HCT116 (cell line): ENCODE results near the gene AXDND1. TPM values are rescaled to one million over a fixed set of nuclear protein-coding genes. Genes with fewer than 3 reads are reported as not detected.

Source experiments
- ATAC-seq: fragments of 200-7000 bp; cut with Tn5 transposase; 2 replicates; pipeline ENCODE4 v1.9.1; 2020; ENCODE audit warnings: mild to moderate bottlenecking, moderate library complexity
- BruUV-seq: library from RNA; stranded (reverse); fragments of 400-500 nt; replicated peaks from 2 replicates; lab custom pipeline; 2021; lab: Mats Ljungman, UMichigan
- CTCF ChIA-PET: fragments of 300-600 bp; sonication (Branson Sonifier 250); formaldehyde crosslinking; loops from one replicate; lab custom pipeline; 2021; ENCODE audit warnings: antibody characterized with exemption; lab: Charles Lee
- POLR2A ChIA-PET: fragments of 300-600, 350-600 bp; sonication (Branson Sonifier 250); formaldehyde crosslinking; loops from one replicate; lab custom pipeline; 2021; ENCODE audit warnings: antibody characterized with exemption; lab: Charles Lee
- RAD21 ChIA-PET, 2 experiments: fragments of 300-600 bp; sonication (Branson Sonifier 250); formaldehyde crosslinking; loops; one replicate each; lab custom pipeline; 2023; ENCODE audit warnings: low total read pairs in 2 of 2; ENCODE audit not compliant: uncharacterized antibody in 2 of 2, unreplicated experiment in 2 of 2, low non-redundant PET in 1 of 2; lab: Charles Lee
- DNase-seq: peaks from one replicate; pipeline ENCODE4 v3.0.0-alpha.2; 2010; ENCODE audit warnings: low read depth, low spot score
- H2AFZ ChIP-seq: fragments of 200-600 bp; shearing (Covaris generic), sonication (generic); 2 replicates; pipeline ENCODE4 v1.6.1; 2017; ENCODE audit warnings: low read depth, mixed run types, mixed read lengths, antibody characterized with exemption, low read length; ENCODE audit not compliant: poor library complexity, severe bottlenecking
- H3K27ac ChIP-seq: 2 replicates; pipeline ENCODE4 v1.5.1; 2012; ENCODE audit warnings: low read depth, low read length
- H3K27me3 ChIP-seq: fragments of 200-600 bp; sonication (generic); 2 replicates; pipeline ENCODE4 v1.6.1; 2016; ENCODE audit warnings: mixed run types, low read length, mixed read lengths; ENCODE audit not compliant: insufficient read depth
- H3K36me3 ChIP-seq, 2 experiments: fragments of 200-500 bp in 1 of 2; fragments of 200-600 bp in 1 of 2; sonication (Bioruptor generic) in 1 of 2; sonication (generic) in 1 of 2; 2 replicates each; pipeline versions ENCODE4 v1.5.1 to v1.6.1; 2014 to 2016; ENCODE audit warnings: low read length in 2 of 2, inconsistent platforms in 1 of 2, mixed read lengths in 1 of 2, mixed run types in 1 of 2; ENCODE audit not compliant: insufficient read depth in 2 of 2, control insufficient read depth in 1 of 2
- H3K4me1 ChIP-seq, 2 experiments: fragments of 200-600 bp in 1 of 2; sonication (generic) in 1 of 2; 2 replicates each; pipeline versions ENCODE4 v1.5.1 to v1.6.1; 2012 to 2017; ENCODE audit warnings: low read length in 2 of 2, inconsistent platforms in 1 of 2, mild to moderate bottlenecking in 1 of 2, mixed read lengths in 1 of 2, mixed run types in 1 of 2, moderate library complexity in 1 of 2; ENCODE audit not compliant: insufficient read depth in 2 of 2, control insufficient read depth in 1 of 2
- H3K4me2 ChIP-seq: fragments of 200-600 bp; sonication (generic); 2 replicates; pipeline ENCODE4 v1.6.1; 2017; ENCODE audit warnings: mixed run types, low read length, mixed read lengths
- H3K4me3 ChIP-seq, 2 experiments: fragments of 200-600 bp in 1 of 2; sonication (generic) in 1 of 2; replicated peaks in 1 of 2; 2 replicates each; pipeline ENCODE4 v1.5.1; 2011 to 2016; ENCODE audit warnings: low read length in 2 of 2, control low read depth in 1 of 2, low read depth in 1 of 2, mild to moderate bottlenecking in 1 of 2, mixed read lengths in 1 of 2, mixed run types in 1 of 2
- H3K79me2 ChIP-seq: fragments of 200-600 bp; sonication (generic); 2 replicates; pipeline ENCODE4 v1.6.1; 2017; ENCODE audit warnings: mild to moderate bottlenecking, mixed run types, low read length, moderate library complexity, mixed read lengths; ENCODE audit not compliant: insufficient read depth
- H3K9ac ChIP-seq: fragments of 200-600 bp; sonication (generic); 2 replicates; pipeline ENCODE4 v1.6.1; 2016; ENCODE audit warnings: low read length, mixed read lengths
- H3K9me2 ChIP-seq: fragments of 200-600 bp; sonication (generic), shearing (Covaris generic); 2 replicates; pipeline ENCODE4 v1.6.1; 2017; ENCODE audit warnings: mixed run types, mild to moderate bottlenecking, moderate library complexity; ENCODE audit not compliant: insufficient read depth
- H3K9me3 ChIP-seq, 2 experiments: fragments of 200-500 bp in 1 of 2; fragments of 200-600 bp in 1 of 2; sonication (Bioruptor generic) in 1 of 2; sonication (generic) in 1 of 2; 2 replicates each; pipeline ENCODE4 v1.6.1; 2014 to 2017; ENCODE audit warnings: low read length in 2 of 2, mixed read lengths in 2 of 2, inconsistent platforms in 1 of 2, low read depth in 1 of 2, mild to moderate bottlenecking in 1 of 2, mixed run types in 1 of 2, moderate library complexity in 1 of 2; ENCODE audit not compliant: control insufficient read depth in 1 of 2, insufficient read depth in 1 of 2
- H4K20me1 ChIP-seq: fragments of 200-600 bp; sonication (generic), shearing (Covaris generic); 2 replicates; pipeline ENCODE4 v1.6.1; 2017; ENCODE audit warnings: mixed run types, mild to moderate bottlenecking, moderate library complexity; ENCODE audit not compliant: insufficient read depth
- CBX3 ChIP-seq: IDR thresholded peaks from 2 replicates; pipeline ENCODE4 v1.6.1; 2012; ENCODE audit warnings: low read depth
- EGR1 ChIP-seq: IDR thresholded peaks from 2 replicates; pipeline ENCODE4 v1.6.1; 2012; ENCODE audit warnings: low read depth
- ELF1 ChIP-seq: IDR thresholded peaks from 2 replicates; pipeline ENCODE4 v1.6.1; 2012; ENCODE audit warnings: low read depth, borderline replicate concordance
- EZH2 ChIP-seq: fragments of 200-600 bp; sonication (generic); IDR thresholded peaks from 2 replicates; pipeline ENCODE4 v1.6.1; 2017; ENCODE audit warnings: antibody characterized with exemption, mixed run types
- EZH2phosphoT487 ChIP-seq: fragments of 200-600 bp; IDR thresholded peaks from 2 replicates; pipeline ENCODE4 v1.6.1; 2018; ENCODE audit warnings: antibody characterized with exemption, borderline replicate concordance
- JUND ChIP-seq: IDR thresholded peaks from 2 replicates; pipeline ENCODE4 v1.6.1; 2012
- POLR2A ChIP-seq: IDR thresholded peaks from 2 replicates; pipeline ENCODE4 v1.7.0; 2011; ENCODE audit warnings: borderline replicate concordance; ENCODE audit not compliant: insufficient read depth, insufficient read length; ENCODE audit errors: extremely low read depth
- POLR2AphosphoS5 ChIP-seq: IDR thresholded peaks from 2 replicates; pipeline ENCODE4 v1.6.1; 2011; ENCODE audit warnings: mild to moderate bottlenecking, low read depth, low read length, moderate library complexity
- RAD21 ChIP-seq: IDR thresholded peaks from 2 replicates; pipeline ENCODE4 v1.6.1; 2012; ENCODE audit warnings: low read depth, mild to moderate bottlenecking
- SIN3A ChIP-seq: IDR thresholded peaks from 2 replicates; pipeline ENCODE4 v1.6.1; 2012; ENCODE audit warnings: low read depth
- SP1 ChIP-seq: IDR thresholded peaks from 2 replicates; pipeline ENCODE4 v1.6.1; 2012; ENCODE audit warnings: low read depth
- SRF ChIP-seq: IDR thresholded peaks from 2 replicates; pipeline ENCODE4 v1.6.1; 2012; ENCODE audit warnings: low read depth
- TCF7L2 ChIP-seq: IDR thresholded peaks from 2 replicates; pipeline ENCODE4 v1.7.0; 2011; ENCODE audit warnings: borderline replicate concordance, inconsistent platforms; ENCODE audit not compliant: insufficient read depth, insufficient read length; ENCODE audit errors: extremely low read depth
- YY1 ChIP-seq: IDR thresholded peaks from 2 replicates; pipeline ENCODE4 v1.6.1; 2011; ENCODE audit warnings: low read length, low read depth, moderate library complexity, mild to moderate bottlenecking; ENCODE audit not compliant: insufficient replicate concordance; ENCODE audit errors: extremely low read depth
- ZNF274 ChIP-seq: fragments of 200-500 bp; sonication (Bioruptor generic); IDR thresholded peaks from 2 replicates; pipeline ENCODE4 v1.6.1; 2014; ENCODE audit warnings: mild to moderate bottlenecking, low read depth, low read length, inconsistent platforms
- intact Hi-C: fragments of 100-400 bp; cut with micrococcal nuclease; formaldehyde crosslinking; loops from 2 replicates; pipeline ENCODE4 v1.10.0; 2022
- total RNA-seq: library from RNA; stranded (reverse); gene quantifications from one replicate; pipeline ENCODE4 v1.2.1, GENCODE V29; 2021; ENCODE audit not compliant: unreplicated experiment
- TF ChIP-seq, protein P1 (sequence below): IDR thresholded peaks from 2 replicates; pipeline ENCODE4 v1.6.1; 2012; ENCODE audit warnings: low read depth
- TF ChIP-seq, protein P2 (sequence below), 3 experiments: fragments of 200-600 bp in 1 of 3; sonication (generic) in 1 of 3; IDR thresholded peaks in 2 of 3; conservative IDR thresholded peaks in 1 of 3; 2 replicates each; pipeline ENCODE4 v1.5.1; 2012 to 2017; ENCODE audit warnings: low read depth in 2 of 3, low read length in 2 of 3, antibody characterized with exemption in 1 of 3, borderline replicate concordance in 1 of 3, control low read depth in 1 of 3, mild to moderate bottlenecking in 1 of 3, mixed read lengths in 1 of 3, mixed run types in 1 of 3, moderate library complexity in 1 of 3; ENCODE audit not compliant: insufficient read depth in 1 of 3

Gene AXDND1
- total RNA-seq, 1 experiment from 2014 or later, result 2.3 TPM

DNA sequence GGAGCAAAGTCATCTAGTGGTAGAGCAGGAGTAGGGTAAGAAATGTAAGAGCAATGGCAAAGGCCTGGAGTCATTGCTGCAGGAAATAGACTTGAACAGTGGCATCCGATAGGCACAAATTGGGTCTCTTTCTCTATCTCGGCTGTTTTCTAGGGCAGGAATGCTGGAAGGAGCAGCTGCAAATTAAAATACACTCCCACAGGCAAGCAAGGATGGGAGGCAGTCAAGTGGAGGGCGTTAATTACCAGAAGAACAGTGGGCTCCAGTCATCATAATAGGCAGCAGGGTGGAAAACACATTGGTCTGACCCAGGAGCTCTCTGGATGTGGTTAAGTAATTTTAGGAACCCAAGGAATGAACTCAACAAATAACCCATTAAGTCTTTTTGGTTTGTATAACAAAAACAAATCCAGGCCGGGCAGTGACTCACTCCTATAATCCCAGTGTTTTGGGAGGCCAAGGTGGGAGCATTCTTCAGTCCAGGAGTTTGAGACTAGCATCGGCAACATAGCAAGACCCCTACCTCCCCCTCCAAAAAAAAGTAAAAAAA lies 218.1 kb downstream of the AXDND1 start:
- no peak overlapping the region for H3K4me2 ChIP-seq
- no peaks in the 10 kb centered on the region for H3K9me3 ChIP-seq
- DNase-seq, result no peak
- RAD21 ChIA-PET, result no interaction called here
- H3K27ac ChIP-seq, result no peak overlapping the region
- no peak overlapping the region for H3K9ac ChIP-seq
- no peaks in the 10 kb centered on the region for H3K27me3 ChIP-seq
- H3K9me2 ChIP-seq, result no peaks in the 10 kb centered on the region
- no peak overlapping the region for H3K4me3 ChIP-seq
- no peaks in the 10 kb centered on the region for H3K79me2 ChIP-seq
- no peaks in the 10 kb centered on the region for H3K4me1 ChIP-seq
- no peak overlapping the region for H2AFZ ChIP-seq
- BruUV-seq, result no TSS peak
- no peak for TF ChIP-seq ZNF274
- no peak for TF ChIP-seq POLR2A
- TF ChIP-seq SP1, result no peak
- TF ChIP-seq, protein P1, sequence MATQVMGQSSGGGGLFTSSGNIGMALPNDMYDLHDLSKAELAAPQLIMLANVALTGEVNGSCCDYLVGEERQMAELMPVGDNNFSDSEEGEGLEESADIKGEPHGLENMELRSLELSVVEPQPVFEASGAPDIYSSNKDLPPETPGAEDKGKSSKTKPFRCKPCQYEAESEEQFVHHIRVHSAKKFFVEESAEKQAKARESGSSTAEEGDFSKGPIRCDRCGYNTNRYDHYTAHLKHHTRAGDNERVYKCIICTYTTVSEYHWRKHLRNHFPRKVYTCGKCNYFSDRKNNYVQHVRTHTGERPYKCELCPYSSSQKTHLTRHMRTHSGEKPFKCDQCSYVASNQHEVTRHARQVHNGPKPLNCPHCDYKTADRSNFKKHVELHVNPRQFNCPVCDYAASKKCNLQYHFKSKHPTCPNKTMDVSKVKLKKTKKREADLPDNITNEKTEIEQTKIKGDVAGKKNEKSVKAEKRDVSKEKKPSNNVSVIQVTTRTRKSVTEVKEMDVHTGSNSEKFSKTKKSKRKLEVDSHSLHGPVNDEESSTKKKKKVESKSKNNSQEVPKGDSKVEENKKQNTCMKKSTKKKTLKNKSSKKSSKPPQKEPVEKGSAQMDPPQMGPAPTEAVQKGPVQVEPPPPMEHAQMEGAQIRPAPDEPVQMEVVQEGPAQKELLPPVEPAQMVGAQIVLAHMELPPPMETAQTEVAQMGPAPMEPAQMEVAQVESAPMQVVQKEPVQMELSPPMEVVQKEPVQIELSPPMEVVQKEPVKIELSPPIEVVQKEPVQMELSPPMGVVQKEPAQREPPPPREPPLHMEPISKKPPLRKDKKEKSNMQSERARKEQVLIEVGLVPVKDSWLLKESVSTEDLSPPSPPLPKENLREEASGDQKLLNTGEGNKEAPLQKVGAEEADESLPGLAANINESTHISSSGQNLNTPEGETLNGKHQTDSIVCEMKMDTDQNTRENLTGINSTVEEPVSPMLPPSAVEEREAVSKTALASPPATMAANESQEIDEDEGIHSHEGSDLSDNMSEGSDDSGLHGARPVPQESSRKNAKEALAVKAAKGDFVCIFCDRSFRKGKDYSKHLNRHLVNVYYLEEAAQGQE, result no peak
- TF ChIP-seq ELF1, result no peak
- no peak for TF ChIP-seq RAD21
- TF ChIP-seq, protein P2, sequence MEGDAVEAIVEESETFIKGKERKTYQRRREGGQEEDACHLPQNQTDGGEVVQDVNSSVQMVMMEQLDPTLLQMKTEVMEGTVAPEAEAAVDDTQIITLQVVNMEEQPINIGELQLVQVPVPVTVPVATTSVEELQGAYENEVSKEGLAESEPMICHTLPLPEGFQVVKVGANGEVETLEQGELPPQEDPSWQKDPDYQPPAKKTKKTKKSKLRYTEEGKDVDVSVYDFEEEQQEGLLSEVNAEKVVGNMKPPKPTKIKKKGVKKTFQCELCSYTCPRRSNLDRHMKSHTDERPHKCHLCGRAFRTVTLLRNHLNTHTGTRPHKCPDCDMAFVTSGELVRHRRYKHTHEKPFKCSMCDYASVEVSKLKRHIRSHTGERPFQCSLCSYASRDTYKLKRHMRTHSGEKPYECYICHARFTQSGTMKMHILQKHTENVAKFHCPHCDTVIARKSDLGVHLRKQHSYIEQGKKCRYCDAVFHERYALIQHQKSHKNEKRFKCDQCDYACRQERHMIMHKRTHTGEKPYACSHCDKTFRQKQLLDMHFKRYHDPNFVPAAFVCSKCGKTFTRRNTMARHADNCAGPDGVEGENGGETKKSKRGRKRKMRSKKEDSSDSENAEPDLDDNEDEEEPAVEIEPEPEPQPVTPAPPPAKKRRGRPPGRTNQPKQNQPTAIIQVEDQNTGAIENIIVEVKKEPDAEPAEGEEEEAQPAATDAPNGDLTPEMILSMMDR (IDR thresholded peaks at IDR 0.05 in 2 of 3, conservative IDR thresholded peaks at IDR 0.05 in 1 of 3; ENCODE audit: borderline replicate concordance in 1 of 3, insufficient read depth in 1 of 3, low read depth in 2 of 3, low read length in 2 of 3), result no peak
- TF ChIP-seq POLR2AphosphoS5, result no peak
- no peak for TF ChIP-seq SRF
- no peak for TF ChIP-seq EZH2
- no peak for TF ChIP-seq JUND
- TF ChIP-seq SIN3A, result no peak
- TF ChIP-seq EGR1, result no peak
- TF ChIP-seq TCF7L2, result no peak
- TF ChIP-seq YY1, result no peak
- TF ChIP-seq EZH2phosphoT487, result no peak
- TF ChIP-seq CBX3, result no peak
- no peaks in the 10 kb centered on the region for H4K20me1 ChIP-seq
- intact Hi-C loops, result no loop called here
- POLR2A ChIA-PET, result no interaction called here
- CTCF ChIA-PET, result no interaction called here
- H3K36me3 ChIP-seq, result no peaks in the 10 kb centered on the region
- no peak for ATAC-seq
